ENCODE results near the gene TANC1. TPM values are rescaled to one million over a fixed set of nuclear protein-coding genes. Genes with fewer than 3 reads are reported as not detected.

The TANC1 gene
- total and polyA plus RNA-seq, 11 donors, result 26.6 to 91.1 (median 68.8) TPM

GRCh38 chr2:159265171-159265576, 296.7 kb downstream of the TANC1 start:
- H3K4me3 ChIP-seq, result no peak overlapping the region
- no peaks in the 10 kb centered on the region for H3K27me3 ChIP-seq
- peaks cover 0 to 20% (median 0%) of the 10 kb centered on the region in 9 donors for H3K36me3 ChIP-seq
- H3K9me3 ChIP-seq, result no peaks in the 10 kb centered on the region
- intact Hi-C loops (cut with DNase I), result no loop called here
- no peak overlapping the region for H3K27ac ChIP-seq
- peaks cover 0 to 23% (median 11%) of the 10 kb centered on the region in 12 donors for H3K4me1 ChIP-seq
- DNase-seq, result no peak
- peak in 2 of 4 donors; percentile 28 to 38 for ATAC-seq
- 86 to 100% (median 87%) methylated on average over 1 of the region's 1 CpG for WGBS, 4 donors
- TF ChIP-seq POLR2A (IDR thresholded peaks at IDR 0.05), result no peak
- TF ChIP-seq, protein P1, sequence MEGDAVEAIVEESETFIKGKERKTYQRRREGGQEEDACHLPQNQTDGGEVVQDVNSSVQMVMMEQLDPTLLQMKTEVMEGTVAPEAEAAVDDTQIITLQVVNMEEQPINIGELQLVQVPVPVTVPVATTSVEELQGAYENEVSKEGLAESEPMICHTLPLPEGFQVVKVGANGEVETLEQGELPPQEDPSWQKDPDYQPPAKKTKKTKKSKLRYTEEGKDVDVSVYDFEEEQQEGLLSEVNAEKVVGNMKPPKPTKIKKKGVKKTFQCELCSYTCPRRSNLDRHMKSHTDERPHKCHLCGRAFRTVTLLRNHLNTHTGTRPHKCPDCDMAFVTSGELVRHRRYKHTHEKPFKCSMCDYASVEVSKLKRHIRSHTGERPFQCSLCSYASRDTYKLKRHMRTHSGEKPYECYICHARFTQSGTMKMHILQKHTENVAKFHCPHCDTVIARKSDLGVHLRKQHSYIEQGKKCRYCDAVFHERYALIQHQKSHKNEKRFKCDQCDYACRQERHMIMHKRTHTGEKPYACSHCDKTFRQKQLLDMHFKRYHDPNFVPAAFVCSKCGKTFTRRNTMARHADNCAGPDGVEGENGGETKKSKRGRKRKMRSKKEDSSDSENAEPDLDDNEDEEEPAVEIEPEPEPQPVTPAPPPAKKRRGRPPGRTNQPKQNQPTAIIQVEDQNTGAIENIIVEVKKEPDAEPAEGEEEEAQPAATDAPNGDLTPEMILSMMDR (IDR thresholded peaks at IDR 0.05), result no peak

DNA sequence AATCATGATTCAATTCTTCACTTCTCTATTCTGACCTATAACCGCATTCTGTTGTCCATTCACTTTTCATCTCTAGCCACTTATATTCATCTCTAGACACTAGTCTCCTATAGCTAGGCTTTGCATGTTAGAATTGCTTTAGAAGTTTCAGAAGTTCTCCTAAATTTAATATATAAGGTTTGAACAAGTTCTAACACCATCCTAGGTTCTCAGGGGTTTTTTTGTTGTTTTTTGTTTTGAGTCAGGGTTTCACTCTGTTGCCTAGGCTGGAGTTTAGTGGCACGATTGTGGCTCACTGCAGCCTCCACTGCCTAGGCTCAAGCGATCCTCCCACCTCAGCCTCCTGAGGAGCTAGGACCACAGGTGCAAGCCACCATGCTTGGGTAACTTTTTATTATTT, 298.1 kb downstream of the TANC1 start:
- DNase-seq (no peak), ATAC-seq (no peak)
- 93 to 98% (median 96%) methylated on average over 3 of the region's 3 CpGs for WGBS, 4 donors
- H3K4me3 ChIP-seq, result no peak overlapping the region
- no peaks in the 10 kb centered on the region for H3K9me3 ChIP-seq
- H3K4me1 ChIP-seq, result peaks cover 0 to 23% (median 11%) of the 10 kb centered on the region in 12 donors
- peaks cover 0 to 22% (median 9%) of the 10 kb centered on the region in 9 donors for H3K36me3 ChIP-seq
- H3K27me3 ChIP-seq, result no peaks in the 10 kb centered on the region
- H3K27ac ChIP-seq, result no peak overlapping the region
- intact Hi-C loops (cut with DNase I), result no loop called here
- no peak for TF ChIP-seq POLR2A (IDR thresholded peaks at IDR 0.05)
- TF ChIP-seq, protein P1 (IDR thresholded peaks at IDR 0.05), result no peak

DNA sequence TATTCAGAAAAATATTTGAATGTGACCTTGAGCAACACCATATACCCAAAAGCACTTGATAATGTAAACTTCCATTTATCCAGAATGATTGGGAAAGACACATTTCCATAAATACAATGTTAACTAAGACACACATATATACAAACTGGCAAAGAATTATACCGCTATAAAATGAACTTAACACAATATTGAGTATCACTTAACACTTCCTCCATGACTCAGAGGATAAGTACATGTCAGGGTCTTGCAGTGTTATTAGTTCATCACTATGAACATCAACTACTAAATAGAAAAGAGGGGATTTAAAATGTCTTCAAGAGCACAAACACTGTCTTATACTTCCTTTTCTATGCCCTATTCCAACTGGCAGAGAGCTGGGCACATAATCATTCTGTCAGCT, 299.5 kb downstream of the TANC1 start:
- intact Hi-C loops (cut with DNase I), result no loop called here
- peak in 1 of 4 donors; percentile 12 for ATAC-seq
- TF ChIP-seq, protein P1 (IDR thresholded peaks at IDR 0.05), result no peak
- no peak for TF ChIP-seq POLR2A (IDR thresholded peaks at IDR 0.05)

DNA sequence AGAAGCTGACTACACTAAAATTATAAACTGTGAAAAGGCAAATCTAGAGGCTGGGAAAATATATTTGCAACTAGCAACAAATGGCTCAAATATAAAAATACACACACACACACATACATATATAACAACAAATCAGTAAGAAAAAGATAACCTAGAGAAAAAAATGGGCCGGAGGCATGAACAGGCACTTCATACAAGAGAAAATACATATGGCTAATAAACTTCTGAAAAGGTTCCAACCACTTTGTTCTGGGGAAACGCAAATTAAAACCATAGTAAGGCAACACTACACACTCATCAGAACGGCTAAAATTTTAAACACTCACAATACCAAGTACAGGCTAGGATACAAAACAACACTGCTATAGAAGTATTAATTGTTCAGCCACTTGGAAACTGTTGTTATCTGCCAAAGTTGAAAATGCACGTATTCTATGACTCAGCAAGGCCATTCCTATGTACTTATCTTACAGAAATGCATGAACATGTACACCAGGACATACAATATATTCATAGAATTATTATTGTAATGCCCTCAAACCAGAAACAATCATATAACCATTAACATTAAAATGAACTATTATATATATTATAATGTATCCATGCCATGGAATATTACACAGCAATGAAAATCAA, 302.4 kb downstream of the TANC1 start:
- Histone ChIP-seq H3K4me1 (peaks cover 0 to 7% (median 0%) of the 10 kb centered on the region in 12 donors), H3K4me3 (no peak overlapping the region), H3K27ac (no peak overlapping the region), H3K36me3 (peaks cover 3 to 46% (median 22%) of the 10 kb centered on the region in 9 donors), H3K9me3 (no peaks in the 10 kb centered on the region), H3K27me3 (no peaks in the 10 kb centered on the region)
- ATAC-seq, result no peak
- WGBS, 4 donors, result 96 to 97% (median 97%) methylated on average over 4 of the region's 4 CpGs
- intact Hi-C loops (cut with DNase I), result no loop called here
- DNase-seq, result no peak
- no peak for TF ChIP-seq POLR2A (IDR thresholded peaks at IDR 0.05)
- TF ChIP-seq, protein P1 (IDR thresholded peaks at IDR 0.05), result no peak

More for the DNA sequence above, 299.5 kb downstream of the TANC1 start:
- Histone ChIP-seq H3K4me3 (no peak overlapping the region), H3K36me3 (peaks cover 0 to 27% (median 16%) of the 10 kb centered on the region in 9 donors), H3K9me3 (no peaks in the 10 kb centered on the region), H3K4me1 (peaks cover 0 to 19% (median 6%) of the 10 kb centered on the region in 12 donors), H3K27me3 (no peaks in the 10 kb centered on the region), H3K27ac (no peak overlapping the region)
- 86 to 96% (median 94%) methylated on average over 1 of the region's 1 CpG for WGBS, 4 donors
- no peak for DNase-seq
